ENCODE data around the gene DCAF17.
"Not testable (repeated sequence)": the region's sequence is repeated elsewhere in the genome, so short reads cannot be mapped to it uniquely, and the experiment has no call there.

The DCAF17 gene

DNA sequence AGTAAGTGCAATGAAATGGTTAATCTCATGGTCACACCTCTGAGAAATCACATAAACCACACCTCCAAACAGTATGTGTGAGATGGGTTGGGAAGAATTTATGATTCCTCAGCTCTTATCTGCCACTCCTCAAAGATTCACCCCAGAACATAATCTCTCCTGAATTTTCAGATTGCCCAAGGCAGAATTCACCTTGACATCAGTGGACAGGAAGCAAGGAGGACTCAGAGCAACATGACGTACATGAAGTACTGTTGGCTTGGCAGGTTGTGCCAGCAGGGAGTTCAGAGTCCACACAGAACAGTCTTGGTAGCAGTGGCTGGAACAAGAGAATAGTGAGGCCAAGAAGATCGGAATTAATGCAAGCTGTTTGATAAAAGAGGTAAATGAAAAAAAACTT is 56.6 kb downstream of the DCAF17 start:
- no peak for DNase-seq (ENCODE audit: low read depth)
- TF ChIP-seq, protein P1, sequence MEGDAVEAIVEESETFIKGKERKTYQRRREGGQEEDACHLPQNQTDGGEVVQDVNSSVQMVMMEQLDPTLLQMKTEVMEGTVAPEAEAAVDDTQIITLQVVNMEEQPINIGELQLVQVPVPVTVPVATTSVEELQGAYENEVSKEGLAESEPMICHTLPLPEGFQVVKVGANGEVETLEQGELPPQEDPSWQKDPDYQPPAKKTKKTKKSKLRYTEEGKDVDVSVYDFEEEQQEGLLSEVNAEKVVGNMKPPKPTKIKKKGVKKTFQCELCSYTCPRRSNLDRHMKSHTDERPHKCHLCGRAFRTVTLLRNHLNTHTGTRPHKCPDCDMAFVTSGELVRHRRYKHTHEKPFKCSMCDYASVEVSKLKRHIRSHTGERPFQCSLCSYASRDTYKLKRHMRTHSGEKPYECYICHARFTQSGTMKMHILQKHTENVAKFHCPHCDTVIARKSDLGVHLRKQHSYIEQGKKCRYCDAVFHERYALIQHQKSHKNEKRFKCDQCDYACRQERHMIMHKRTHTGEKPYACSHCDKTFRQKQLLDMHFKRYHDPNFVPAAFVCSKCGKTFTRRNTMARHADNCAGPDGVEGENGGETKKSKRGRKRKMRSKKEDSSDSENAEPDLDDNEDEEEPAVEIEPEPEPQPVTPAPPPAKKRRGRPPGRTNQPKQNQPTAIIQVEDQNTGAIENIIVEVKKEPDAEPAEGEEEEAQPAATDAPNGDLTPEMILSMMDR (IDR thresholded peaks at IDR 0.05; ENCODE audit: insufficient read depth, low read depth, low read length, missing control alignments): no peak
- no peak overlapping the region for H3K4me3 ChIP-seq (ENCODE audit: low read depth, low read length)

DNA sequence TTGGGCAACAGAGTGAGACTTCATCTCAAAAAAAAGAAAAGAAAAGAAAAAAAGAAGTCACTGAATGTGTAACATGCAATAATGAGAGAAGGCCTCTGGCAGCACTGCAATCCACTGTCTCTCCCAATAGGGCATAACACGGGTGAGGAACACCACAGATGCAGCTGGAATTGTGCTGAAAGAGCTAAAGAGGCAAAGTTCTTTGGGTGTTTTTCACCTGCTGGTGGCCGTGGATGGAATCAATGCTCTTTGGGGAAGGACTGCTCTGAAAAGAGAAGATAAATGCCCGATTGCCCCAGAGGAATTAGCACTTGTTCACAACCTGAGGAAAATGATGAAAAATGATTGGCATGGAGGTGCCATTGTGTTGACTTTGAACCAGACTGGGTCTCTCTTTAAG is 57.3 kb downstream of the DCAF17 start:
- TF ChIP-seq, protein P1 (IDR thresholded peaks at IDR 0.05; ENCODE audit: insufficient read depth, low read depth, low read length, missing control alignments): no peak
- no peak overlapping the region for H3K4me3 ChIP-seq (ENCODE audit: low read depth, low read length)
- no peak for DNase-seq (ENCODE audit: low read depth)

DNA sequence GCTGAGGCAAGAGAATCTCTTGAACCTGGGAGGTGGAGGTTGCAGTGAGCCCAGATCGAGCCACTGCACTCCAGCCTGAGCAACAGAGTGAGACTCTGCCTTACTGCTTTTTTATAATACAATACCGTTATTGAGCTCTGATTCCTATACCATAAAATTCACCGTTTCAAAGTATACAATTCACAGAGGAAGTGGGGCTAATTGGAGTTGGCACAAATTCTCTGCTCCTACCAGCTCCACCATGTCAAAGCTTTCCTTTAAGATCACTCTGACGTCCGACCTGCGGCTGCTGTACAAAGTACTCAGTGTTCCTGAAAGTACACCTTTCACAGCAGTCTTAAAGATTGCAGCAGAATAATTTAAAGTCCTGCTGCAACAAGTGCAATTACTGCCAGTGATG is 58.6 kb downstream of the DCAF17 start:
- DNase-seq (ENCODE audit: low read depth): no peak
- no peak overlapping the region for H3K4me3 ChIP-seq (ENCODE audit: low read depth, low read length)
- TF ChIP-seq, protein P1 (IDR thresholded peaks at IDR 0.05; ENCODE audit: insufficient read depth, low read depth, low read length, missing control alignments): no peak

DNA sequence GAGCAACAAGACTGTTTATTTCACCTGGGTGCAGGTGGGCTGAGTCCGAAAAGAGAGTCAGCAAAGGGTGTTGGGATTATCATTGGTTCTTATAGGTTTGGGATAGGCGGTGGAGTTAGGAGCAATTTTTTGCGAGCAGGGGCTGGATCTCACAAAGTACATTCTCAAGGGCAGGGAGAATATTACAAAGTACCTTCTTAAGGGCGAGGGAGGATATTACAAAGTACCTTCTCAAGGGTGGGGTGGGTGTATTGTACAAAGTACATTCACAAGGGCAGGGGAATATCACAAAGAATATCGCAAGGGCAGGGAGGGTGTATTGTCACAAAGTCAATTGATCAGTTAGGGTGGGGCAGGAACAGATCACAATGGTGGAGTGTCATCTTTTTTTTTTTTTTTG is 63.6 kb downstream of the DCAF17 start:
- not testable (repeated sequence) for H3K4me3 ChIP-seq (ENCODE audit: low read depth, low read length); DNase-seq (ENCODE audit: low read depth)

DNA sequence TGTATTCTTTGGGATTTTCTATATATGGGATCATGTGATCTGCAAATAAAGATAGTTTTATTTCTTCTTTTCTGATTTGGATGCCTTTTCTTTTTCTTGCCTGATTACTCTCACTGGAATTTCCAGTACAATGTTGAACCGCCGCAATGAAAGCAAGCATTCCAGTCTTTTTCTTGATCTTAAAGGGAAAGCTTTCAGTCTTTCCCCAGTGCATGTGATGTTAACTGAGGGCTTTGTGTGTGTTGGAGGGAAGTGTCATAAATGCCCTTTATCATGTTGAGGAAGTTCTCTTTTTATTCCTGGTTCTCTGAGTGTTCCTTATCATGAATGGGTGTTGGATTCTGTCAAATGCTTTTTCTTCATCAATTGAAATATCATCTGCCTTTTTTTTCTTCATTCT is 71.3 kb downstream of the DCAF17 start:
- no peak overlapping the region for H3K4me3 ChIP-seq (ENCODE audit: low read depth, low read length)
- no peak for DNase-seq (ENCODE audit: low read depth)
- TF ChIP-seq, protein P1 (IDR thresholded peaks at IDR 0.05; ENCODE audit: insufficient read depth, low read depth, low read length, missing control alignments): no peak

DNA sequence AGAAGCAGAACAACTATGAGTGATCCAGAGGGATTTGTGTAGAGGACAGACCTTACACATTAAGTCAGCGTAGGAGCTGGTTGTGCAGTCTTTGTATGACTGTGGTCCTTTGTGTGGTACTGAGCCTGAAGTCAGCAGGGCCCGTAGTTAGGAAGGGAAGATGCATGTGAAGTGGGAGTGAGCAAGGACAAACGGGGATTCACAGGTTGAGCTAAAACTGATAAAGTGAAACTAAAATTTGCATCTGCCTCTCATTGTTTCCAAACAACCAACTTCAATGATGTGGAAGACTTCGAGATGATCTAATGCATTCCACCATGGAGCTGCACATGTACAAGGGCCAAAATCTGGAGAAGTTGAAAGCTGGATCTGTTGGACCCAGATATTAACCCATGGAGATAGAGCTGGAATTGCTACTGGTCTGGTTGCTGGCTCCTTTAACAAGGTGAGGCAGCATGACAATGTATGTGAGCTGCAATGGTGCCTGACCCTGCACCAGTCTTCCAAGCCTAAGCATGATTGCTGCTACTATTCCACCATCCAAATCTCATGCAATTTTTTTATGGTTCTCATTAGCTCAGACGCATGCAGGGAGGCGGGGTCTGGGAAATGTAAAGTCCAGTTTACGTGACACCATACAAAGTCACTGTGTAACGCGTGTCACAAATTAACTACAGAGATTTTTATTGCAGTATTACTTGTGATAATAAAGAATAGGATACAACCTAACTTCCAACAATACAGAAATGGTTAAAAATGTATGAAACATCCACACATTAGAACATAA is 76.1 kb downstream of the DCAF17 start:
- peak overlapping the region; percentile 13; the same call in 1 of the 2 replicates for H3K4me3 ChIP-seq (ENCODE audit: low read depth, low read length)
- DNase-seq (ENCODE audit: low read depth): peak; percentile 77
- TF ChIP-seq, protein P1 (IDR thresholded peaks at IDR 0.05; ENCODE audit: insufficient read depth, low read depth, low read length, missing control alignments): no peak

DNA sequence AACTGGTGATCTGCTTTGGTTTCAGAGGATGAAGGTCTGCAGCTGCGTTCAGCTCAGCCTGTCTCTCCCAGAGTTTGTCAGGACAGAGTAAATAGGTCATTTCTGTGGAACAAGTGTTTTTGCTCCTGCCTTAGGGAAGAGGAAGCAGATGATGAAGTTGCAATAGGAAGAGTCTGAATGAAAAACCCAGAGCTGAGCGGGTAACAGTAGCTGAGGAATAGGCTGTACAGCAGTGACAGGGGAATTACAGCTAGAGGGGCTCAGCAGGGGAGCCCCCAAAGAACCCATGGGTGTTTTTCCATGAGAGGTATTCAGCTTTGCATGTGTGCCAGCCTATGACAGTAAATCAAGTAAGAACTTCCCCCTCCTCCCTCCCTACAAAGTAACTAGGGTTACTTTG is 78.0 kb downstream of the DCAF17 start:
- H3K4me3 ChIP-seq (ENCODE audit: low read depth, low read length): no peak overlapping the region
- TF ChIP-seq, protein P1 (IDR thresholded peaks at IDR 0.05; ENCODE audit: insufficient read depth, low read depth, low read length, missing control alignments): no peak
- DNase-seq (ENCODE audit: low read depth): no peak

All from GM12865 (cell line).